ENCODE measurements around the gene CBX6. TPM values are rescaled to one million over a fixed set of nuclear protein-coding genes. Genes with fewer than 3 reads are reported as not detected.

Gene CBX6
- total RNA-seq, 2 experiments from 2014 or later = 61.4 to 61.8 TPM

DNA sequence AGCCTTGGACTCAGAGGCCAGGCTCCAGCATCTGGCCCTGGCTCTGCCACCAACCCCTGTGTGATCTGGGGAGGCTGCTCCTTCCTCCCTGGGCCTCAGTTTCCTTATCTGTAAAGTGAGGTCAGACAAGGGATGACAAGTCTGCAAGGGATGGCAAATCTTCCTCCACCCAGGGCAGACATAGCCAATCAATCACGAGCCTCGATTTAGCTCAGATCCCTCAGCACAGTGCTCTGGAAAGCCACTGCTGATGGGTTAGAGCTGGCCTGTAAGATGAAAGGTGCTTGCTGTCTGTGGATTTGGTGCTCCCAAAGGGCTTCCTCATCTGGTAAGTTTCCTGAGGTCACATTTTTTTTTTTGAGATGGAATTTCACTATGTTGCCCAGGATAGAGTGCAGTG lies 48.4 kb downstream of the CBX6 start:
- no peak overlapping the region for H3K4me3 Mint-ChIP-seq
- ChIA-PET POLR2A (interaction anchor here (0.5 kb wide), 1 partner anchor 116 kb away, joined by 3 read pairs; no protein-coding TSS in a partner anchor), CTCF (no interaction called here)
- DNase-seq = no peak
- no peaks in the 10 kb centered on the region for H3K4me1 Mint-ChIP-seq (ENCODE audit: low read depth)
- H3K27me3 Mint-ChIP-seq (ENCODE audit: low read depth) = no peaks in the 10 kb centered on the region
- H3K36me3 Mint-ChIP-seq (ENCODE audit: low read depth) = no peaks in the 10 kb centered on the region
- no peak overlapping the region for H3K27ac Mint-ChIP-seq
- ATAC-seq = no peak
- H3K9me3 Mint-ChIP-seq (ENCODE audit: insufficient read depth) = no peaks in the 10 kb centered on the region

DNA sequence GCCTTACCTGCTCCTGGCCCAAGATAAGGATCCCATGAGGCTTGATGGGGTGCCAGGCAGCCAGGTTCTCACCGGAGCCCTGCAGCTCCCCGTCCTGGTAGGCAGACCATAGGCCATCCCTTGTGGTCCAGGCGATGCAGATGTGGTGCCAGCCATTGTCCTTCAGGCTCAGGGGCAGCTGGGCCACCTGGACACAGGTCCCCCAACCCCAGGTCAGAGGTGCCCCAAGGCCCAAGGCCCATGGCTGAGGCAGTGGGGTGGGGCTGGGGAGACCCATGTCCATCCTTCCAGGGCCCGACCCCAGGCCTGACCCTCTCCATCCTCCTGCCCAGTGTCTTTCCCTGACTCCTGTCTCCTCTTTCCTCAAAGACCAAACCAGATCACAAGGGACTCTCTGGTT lies 48.9 kb downstream of the CBX6 start:
- CTCF ChIA-PET = no interaction called here
- Mint-ChIP-seq H3K4me3 (no peak overlapping the region), H3K36me3 (ENCODE audit: low read depth) (no peaks in the 10 kb centered on the region), H3K9me3 (ENCODE audit: insufficient read depth) (no peaks in the 10 kb centered on the region), H3K27me3 (ENCODE audit: low read depth) (no peaks in the 10 kb centered on the region), H3K4me1 (ENCODE audit: low read depth) (no peaks in the 10 kb centered on the region), H3K27ac (no peak overlapping the region)
- DNase-seq (no peak), ATAC-seq (no peak)
- POLR2A ChIA-PET = no interaction called here

DNA sequence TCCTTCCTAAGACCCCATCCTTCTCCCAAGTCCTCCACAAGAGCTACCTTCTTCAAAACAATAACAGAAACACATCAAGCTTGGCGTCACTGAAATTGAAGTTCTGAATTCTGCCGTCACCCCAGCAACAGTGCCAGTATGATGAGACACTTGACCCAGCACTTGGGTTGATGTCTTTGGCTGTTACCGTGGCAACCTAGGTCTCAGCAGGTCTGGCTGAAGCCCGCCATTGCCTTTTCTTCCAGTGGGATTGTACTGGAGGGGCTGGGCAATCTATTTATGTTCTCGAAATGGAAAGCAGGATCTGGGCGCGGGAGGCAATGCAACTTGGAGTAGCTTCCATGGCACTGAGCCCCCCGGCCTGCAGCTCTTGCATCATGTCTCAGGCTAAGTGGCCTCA lies 52.0 kb downstream of the CBX6 start:
- Mint-ChIP-seq H3K4me1 (ENCODE audit: low read depth) (no peaks in the 10 kb centered on the region), H3K4me3 (no peak overlapping the region), H3K36me3 (ENCODE audit: low read depth) (no peaks in the 10 kb centered on the region), H3K27ac (no peak overlapping the region), H3K9me3 (ENCODE audit: insufficient read depth) (no peaks in the 10 kb centered on the region), H3K27me3 (ENCODE audit: low read depth) (no peaks in the 10 kb centered on the region)
- ATAC-seq = no peak
- ChIA-PET CTCF (no interaction called here), POLR2A (no interaction called here)
- DNase-seq = no peak

DNA sequence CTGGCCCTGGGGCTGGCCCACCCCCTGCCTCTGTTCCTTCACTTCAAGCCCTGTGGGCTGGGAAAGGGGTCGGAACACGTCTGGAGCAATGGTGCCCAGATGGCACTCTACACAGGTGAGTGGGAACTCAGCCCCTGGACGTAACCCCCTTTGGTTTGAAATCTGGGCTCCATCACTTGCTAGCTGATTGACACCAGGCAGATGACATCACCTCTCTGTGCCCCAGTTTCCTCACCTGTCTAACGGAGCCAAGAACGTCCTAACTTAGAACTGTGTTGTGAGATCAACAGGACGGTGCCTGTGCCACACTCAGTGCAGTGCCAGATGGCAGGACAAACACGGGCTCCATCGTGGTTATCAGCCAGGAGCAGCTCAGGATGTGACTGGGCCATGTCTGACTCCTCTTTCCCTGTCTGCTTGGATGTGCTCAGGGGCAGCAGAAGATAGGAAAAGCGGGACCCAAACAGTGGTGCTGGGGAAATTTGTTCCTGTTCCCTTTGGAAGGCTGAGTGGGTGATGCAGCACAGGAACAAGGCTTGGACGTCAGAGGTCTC lies 52.6 kb downstream of the CBX6 start:
- Mint-ChIP-seq H3K4me3 (no peak overlapping the region), H3K27me3 (ENCODE audit: low read depth) (no peaks in the 10 kb centered on the region), H3K9me3 (ENCODE audit: insufficient read depth) (no peaks in the 10 kb centered on the region), H3K36me3 (ENCODE audit: low read depth) (no peaks in the 10 kb centered on the region), H3K4me1 (ENCODE audit: low read depth) (no peaks in the 10 kb centered on the region), H3K27ac (no peak overlapping the region)
- no peak for ATAC-seq
- ChIA-PET POLR2A (no interaction called here), CTCF (no interaction called here)
- no peak for DNase-seq

DNA sequence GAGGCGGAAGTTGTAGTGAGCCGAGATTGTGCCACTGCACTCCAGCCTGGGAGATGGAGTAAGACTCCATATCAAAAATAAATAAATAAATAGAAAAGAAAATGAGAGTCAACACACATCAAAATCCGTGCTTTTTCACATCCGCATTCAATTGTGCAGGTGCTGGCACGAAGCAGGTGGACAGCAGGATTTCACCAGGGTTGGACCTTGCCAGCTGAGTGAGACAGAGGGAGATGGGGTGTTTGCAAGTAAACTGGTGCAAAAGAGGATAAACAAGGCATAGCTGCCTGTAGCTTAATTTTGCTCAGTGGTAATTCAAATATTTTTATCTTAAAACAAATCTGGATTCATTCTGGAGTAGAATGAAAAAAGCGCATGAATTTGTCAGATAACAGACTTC lies 54.8 kb downstream of the CBX6 start:
- ATAC-seq (no peak), DNase-seq (no peak)
- H3K27ac Mint-ChIP-seq = no peak overlapping the region
- no peaks in the 10 kb centered on the region for H3K4me1 Mint-ChIP-seq (ENCODE audit: low read depth)
- CTCF ChIA-PET = no interaction called here
- no peaks in the 10 kb centered on the region for H3K27me3 Mint-ChIP-seq (ENCODE audit: low read depth)
- POLR2A ChIA-PET = no interaction called here
- H3K36me3 Mint-ChIP-seq (ENCODE audit: low read depth) = no peaks in the 10 kb centered on the region
- no peak overlapping the region for H3K4me3 Mint-ChIP-seq
- H3K9me3 Mint-ChIP-seq (ENCODE audit: insufficient read depth) = no peaks in the 10 kb centered on the region

DNA sequence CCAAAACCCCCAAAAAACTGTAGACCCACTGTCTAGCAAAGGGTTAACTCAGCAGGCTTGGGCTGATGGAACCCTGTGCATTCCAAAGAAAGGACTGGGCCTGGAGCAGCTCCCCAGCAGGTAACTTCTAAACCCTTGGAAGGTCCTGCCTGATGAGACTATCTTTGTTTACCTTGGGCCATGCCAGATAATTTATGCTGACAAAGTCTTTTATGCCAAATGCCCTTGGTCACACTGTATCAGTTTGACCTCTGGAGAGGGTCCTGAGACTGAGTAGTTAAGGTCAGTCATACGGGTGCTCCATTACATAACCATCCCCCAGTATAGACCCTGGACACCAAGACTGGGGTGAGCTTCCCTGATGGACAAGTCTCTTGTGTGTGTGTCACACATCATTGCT lies 56.2 kb downstream of the CBX6 start:
- ChIA-PET CTCF (interaction anchor here (0.5 kb wide), 1 partner anchor 74 kb away, joined by 4 read pairs; no protein-coding TSS in a partner anchor), POLR2A (no interaction called here)
- no peak overlapping the region for H3K27ac Mint-ChIP-seq
- ATAC-seq (no peak), DNase-seq (no peak)
- H3K9me3 Mint-ChIP-seq (ENCODE audit: insufficient read depth) = no peaks in the 10 kb centered on the region
- peaks cover 3% of the 10 kb centered on the region for H3K27me3 Mint-ChIP-seq (ENCODE audit: low read depth)
- H3K36me3 Mint-ChIP-seq (ENCODE audit: low read depth) = no peaks in the 10 kb centered on the region
- H3K4me1 Mint-ChIP-seq (ENCODE audit: low read depth) = no peaks in the 10 kb centered on the region
- H3K4me3 Mint-ChIP-seq = no peak overlapping the region

Other genes starting within 250 kb of the CBX6 start
- gene FAM227A, start 215.8 kb downstream of the CBX6 start, total RNA-seq = under 1 TPM; 0.87 to 0.89 TPM
- 10 to 100 TPM; 11.6 to 13.6 TPM for gene CBY1, start 215.6 kb downstream of the CBX6 start, total RNA-seq
- 10 to 100 TPM; 91.3 to 98.7 TPM for gene TOMM22, start 190.3 kb downstream of the CBX6 start, total RNA-seq
- 10 to 100 TPM; 60.0 to 63.7 TPM for gene JOSD1, start 171.3 kb downstream of the CBX6 start, total RNA-seq
- 10 to 100 TPM; 71.8 to 73.9 TPM for gene GTPBP1, start 166.3 kb downstream of the CBX6 start, total RNA-seq
- 100 to 1,000 TPM; 481 to 482 TPM for gene SUN2, start 116.2 kb downstream of the CBX6 start, total RNA-seq
- 1 to 10 TPM; 8.0 to 8.6 TPM for gene DNAL4, start 78.1 kb downstream of the CBX6 start, total RNA-seq
- gene NPTXR, start 28.2 kb downstream of the CBX6 start, total RNA-seq = under 1 TPM; 0.68 to 0.76 TPM
- gene APOBEC3A, start 85.4 kb upstream of the CBX6 start, total RNA-seq = not detected
- 10 to 100 TPM; 12.1 to 13.3 TPM for gene APOBEC3B, start 110.1 kb upstream of the CBX6 start, total RNA-seq
- gene APOBEC3C, start 142.0 kb upstream of the CBX6 start, total RNA-seq = 100 to 1,000 TPM; 138 to 147 TPM
- 10 to 100 TPM; 49.1 to 51.5 TPM for gene APOBEC3D, start 148.9 kb upstream of the CBX6 start, total RNA-seq
- gene APOBEC3F, start 168.6 kb upstream of the CBX6 start, total RNA-seq = 10 to 100 TPM; 43.1 to 48.8 TPM
- 100 to 1,000 TPM; 134 to 138 TPM for gene APOBEC3G, start 205.1 kb upstream of the CBX6 start, total RNA-seq
- gene APOBEC3H, start 225.0 kb upstream of the CBX6 start, total RNA-seq = 10 to 100 TPM; 82.8 to 89.7 TPM